GM23248 (cell line): ENCODE data around the gene CHRM2.

ENCODE experiments used
- EZH2 ChIP-seq: fragments of 200-600 bp; sonication (generic); IDR thresholded peaks from 2 replicates; pipeline ENCODE4 v1.6.1; 2018; ENCODE audit warnings: antibody characterized with exemption, mild to moderate bottlenecking; ENCODE audit not compliant: insufficient read depth, poor library complexity, severe bottlenecking
- EZH2phosphoT487 ChIP-seq: fragments of 200-600 bp; sonication (generic); IDR thresholded peaks from 2 replicates; pipeline ENCODE4 v1.6.1; 2018; ENCODE audit warnings: antibody characterized with exemption, moderate library complexity, mild to moderate bottlenecking, low read depth; ENCODE audit not compliant: insufficient read depth

DNA sequence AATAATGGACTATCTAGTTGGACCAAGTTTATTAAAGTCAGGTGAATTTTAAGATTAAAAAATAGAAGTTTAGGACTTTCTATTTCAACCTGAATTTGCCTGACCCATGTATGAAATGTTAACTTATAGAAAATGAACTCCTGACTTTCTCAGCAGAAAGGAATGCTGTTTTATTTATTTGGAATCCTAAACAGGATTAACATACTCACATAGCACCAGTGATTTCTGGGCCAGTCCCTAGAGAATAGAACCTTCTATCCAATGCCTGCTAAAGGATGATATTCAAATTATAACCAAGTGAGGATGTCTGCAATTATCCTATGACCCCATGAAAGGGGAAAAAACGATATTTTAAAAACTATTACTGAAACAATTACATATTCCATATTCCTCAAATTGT lies 148.8 kb downstream of the CHRM2 start:
- TF ChIP-seq EZH2 = no peak
- no peak for TF ChIP-seq EZH2phosphoT487
